Tibial nerve (tissue), 4 donors: Measurements from ENCODE around the gene FCSK.

ENCODE experiments used
- EP300 ChIP-seq, 2 donors: sonication (generic); formaldehyde crosslinking; IDR thresholded peaks; one replicate each; pipeline ENCODE4 v1.6.1; 2017; ENCODE audit warnings: antibody characterized with exemption in 2 of 2, mild to moderate bottlenecking in 1 of 2
- TF ChIP-seq, protein P1 (sequence below), 5 experiments: fragments of 200-600 bp in 3 of 5; fragments of 450-650 bp in 2 of 5; sonication (generic) in 3 of 5; IDR thresholded peaks; one replicate each; pipeline ENCODE4 v1.5.1; 2016 to 2019; ENCODE audit warnings: antibody characterized with exemption in 5 of 5, mild to moderate bottlenecking in 3 of 5, moderate library complexity in 2 of 5

DNA sequence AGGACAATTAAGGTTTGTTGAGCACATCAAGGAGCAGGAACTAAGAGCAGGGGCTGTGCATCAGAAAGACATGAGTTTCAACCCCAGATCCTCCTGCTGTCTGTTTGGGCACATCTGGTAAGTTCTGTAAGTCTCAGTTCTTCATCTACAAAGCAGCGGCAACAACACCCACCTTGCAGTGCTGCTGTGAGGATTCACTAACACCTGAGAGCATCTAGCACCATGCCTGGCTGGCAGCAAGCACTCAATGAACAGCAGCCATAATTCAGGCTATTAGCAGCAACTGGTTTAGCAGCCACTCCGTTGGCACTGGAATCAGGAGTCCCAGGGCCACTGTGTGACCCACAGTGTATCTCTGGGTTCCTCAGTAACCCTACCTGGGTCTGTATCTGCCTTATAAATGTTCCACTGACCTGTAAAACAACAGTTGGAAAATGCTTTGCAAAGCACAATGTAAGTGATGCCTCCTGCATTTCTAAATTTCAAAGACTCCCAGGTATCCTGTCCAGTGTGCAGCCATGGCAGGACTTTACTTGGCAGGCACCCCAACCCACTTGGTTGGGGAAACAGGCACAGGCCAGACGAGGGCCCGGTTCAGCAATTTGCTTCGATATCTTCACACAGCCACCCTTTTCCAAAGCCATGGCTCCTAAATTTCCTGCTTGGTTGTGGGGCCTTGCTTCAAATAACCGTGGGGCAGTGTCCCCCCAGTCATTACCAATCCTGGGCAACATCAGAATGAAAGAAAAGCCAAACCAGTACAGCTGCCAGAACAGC, 19.7 kb upstream of the FCSK start:
- TF ChIP-seq, protein P1, sequence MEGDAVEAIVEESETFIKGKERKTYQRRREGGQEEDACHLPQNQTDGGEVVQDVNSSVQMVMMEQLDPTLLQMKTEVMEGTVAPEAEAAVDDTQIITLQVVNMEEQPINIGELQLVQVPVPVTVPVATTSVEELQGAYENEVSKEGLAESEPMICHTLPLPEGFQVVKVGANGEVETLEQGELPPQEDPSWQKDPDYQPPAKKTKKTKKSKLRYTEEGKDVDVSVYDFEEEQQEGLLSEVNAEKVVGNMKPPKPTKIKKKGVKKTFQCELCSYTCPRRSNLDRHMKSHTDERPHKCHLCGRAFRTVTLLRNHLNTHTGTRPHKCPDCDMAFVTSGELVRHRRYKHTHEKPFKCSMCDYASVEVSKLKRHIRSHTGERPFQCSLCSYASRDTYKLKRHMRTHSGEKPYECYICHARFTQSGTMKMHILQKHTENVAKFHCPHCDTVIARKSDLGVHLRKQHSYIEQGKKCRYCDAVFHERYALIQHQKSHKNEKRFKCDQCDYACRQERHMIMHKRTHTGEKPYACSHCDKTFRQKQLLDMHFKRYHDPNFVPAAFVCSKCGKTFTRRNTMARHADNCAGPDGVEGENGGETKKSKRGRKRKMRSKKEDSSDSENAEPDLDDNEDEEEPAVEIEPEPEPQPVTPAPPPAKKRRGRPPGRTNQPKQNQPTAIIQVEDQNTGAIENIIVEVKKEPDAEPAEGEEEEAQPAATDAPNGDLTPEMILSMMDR (IDR thresholded peaks at IDR 0.05), result no peak
- TF ChIP-seq EP300 (IDR thresholded peaks at IDR 0.05), result no peak
